GM21390 (cell line): ENCODE results near the gene TRPV3.
A peak's percentile ranks its signal among the peaks of the same experiment; 100 is the strongest.
"Not testable (repeated sequence)": the region's sequence is repeated elsewhere in the genome, so short reads cannot be mapped to it uniquely, and the experiment has no call there.

Experiments
- ATAC-seq: cut with Tn5 transposase; IDR thresholded peaks from one replicate; pipeline ENCODE4 v1.9.1; 2021; ENCODE audit not compliant: unreplicated experiment

The TRPV3 gene

DNA sequence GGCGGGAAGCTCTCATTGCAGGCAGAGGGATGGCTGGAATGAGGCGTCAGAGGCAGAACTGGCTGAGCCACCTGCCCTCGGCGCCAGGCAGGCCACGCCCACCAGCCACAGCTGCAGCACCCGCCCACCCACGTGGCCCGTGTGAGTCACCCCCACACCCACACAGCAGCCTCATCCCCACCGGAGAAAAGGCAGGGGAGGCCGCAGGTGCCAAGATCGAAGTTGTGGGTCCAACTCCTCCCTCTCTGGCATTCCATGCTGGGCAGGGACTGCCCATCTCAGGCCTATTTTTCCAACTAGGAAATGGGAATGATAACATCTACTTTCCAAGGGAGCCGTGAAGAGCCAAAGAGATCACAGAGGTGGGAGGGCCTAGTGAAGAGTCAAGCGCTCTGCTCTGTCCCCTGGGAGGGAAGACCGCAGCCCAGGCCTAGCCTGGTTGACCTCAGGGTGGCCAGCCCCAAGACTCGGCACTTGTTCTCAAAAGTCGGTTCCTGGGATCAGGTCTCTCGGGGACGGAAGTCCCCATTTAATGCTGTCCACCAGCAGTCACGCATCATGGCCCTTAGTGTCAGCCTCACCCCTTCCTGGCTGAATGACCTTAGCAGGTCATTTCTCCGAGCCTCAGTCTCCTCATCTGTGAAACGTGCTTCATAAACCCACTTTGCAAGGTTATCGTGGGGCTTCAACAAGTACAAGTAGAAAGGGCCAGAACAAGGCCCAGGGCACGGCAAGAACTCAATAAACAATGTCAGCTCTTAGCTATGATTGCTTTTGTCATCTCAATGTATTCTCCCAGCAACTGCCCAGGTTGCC, at the start of gene TRPV3:
Gene TRPV3, minus strand, starts transcription at position 45 of the 816 bp plus-strand sequence. CDS start 2,962 bp downstream, outside the sequence.
- ATAC-seq, result peak; percentile 4

DNA sequence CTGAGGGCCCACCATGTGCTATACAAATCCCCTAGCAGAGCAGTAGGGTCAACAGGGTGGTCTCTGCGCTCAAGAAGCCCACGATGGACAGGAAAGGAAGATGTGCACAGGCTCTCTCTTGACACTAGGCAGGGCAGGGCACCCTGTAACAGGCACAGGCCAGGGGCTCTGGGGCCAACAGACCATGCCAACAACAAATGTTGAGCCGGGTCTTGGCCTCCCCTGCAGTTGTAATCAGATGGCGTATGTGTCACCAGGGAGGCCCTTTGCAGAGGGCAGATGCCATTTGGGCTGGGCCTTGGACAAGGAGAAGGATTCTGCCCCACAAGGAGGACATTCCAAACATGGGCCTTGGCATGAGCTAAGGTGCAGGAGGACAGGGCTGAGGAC, 46.3 kb upstream of the TRPV3 start:
- no peak for ATAC-seq

- ATAC-seq, result no peak
Observed at GRCh38 chr17:3603119-3603869, 45.7 kb upstream of the TRPV3 start.

DNA sequence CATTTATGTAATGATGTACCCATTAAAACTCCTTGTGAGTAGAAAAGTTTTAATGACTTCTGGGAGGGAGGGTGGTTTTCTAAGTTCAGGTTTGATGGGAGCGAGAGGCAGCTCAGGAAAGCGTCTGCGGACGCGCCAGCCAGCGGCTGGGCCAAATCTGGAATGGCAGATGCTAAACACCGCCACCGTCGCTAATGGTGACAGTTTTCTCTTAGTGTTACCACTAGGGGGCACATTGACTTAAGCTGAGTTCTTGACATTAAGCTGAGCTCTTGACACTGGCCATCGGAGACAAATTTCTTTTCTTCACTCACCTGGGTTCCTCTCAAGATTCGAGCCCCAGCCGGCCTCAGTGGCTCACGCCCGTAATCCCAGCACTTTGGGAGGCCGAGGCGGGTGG, 44.9 kb upstream of the TRPV3 start:
- ATAC-seq, result no peak

DNA sequence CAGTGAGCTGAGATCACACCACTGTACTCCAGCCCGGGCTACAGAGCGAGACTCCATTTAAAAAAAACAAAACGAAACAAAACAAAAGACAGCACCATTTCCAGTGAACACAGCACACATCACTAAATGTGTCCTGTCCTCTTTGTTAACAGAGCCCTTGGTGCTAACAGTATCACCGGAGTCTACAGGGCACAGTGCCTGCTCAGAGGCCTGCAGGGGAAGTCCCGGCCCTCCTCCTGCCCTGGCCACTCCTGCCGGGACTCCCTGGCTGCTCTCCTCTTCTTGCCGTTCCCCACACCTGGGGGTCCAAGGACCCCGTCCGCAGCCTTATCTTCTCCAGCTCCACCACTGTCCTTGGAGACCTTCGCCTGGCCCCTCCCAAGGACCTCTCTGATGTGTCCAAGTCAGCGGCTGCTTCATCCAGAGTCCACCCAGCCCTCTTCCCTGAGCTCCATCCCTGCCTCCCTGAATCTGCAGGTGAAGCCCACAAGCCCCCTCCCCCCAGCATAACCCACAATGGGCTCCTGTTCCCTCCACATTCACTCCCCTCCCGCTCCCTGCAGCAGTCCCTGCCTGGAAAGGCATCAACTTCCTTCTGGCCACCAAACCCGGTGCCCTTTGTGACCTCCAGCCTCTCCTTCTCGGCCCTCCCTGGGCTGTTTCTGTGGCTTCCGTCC, 43.1 kb upstream of the TRPV3 start:
- no peak for ATAC-seq

- ATAC-seq, result no peak
Observed at GRCh38 chr17:3598078-3598477, 40.5 kb upstream of the TRPV3 start.

- no peak for ATAC-seq
Observed at GRCh38 chr17:3596804-3597464, 39.3 kb upstream of the TRPV3 start.

- ATAC-seq, result no peak
Observed at GRCh38 chr17:3594976-3595375, 37.4 kb upstream of the TRPV3 start.

DNA sequence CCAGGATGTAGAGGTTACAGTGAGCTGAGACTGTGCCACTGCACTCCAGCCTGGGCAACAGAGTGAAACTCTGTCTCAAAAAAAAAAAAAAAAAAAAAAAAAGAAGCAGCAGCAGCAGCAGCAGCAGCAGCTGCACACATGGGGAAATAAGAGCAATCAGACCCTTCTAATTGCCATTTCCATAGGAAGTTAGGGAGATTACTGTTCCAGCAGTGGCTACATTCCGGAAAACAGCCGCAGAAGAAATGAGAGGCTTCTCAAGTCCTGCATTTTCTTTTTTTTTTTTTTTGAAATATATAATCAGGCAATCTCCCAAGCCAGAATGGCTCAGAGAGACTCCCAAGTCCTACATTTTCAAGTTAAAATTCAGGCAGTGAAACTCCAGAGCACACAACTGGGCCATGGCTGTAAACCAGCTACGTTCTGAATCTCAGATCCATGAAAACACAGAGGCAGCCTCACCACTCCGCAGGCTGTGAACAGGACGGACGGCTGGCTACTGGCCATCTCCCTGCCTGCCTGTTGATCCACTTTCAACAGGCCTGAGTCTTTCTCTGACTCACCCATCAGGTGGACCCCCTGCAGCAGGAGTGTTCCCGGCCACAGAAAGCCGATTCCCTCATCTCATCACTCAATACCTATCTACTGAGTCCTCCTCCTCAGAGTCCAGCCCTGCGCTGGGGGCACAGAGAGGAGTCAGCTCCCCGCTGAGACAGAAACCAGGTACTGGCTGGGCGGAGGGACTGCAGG, 36.6 kb upstream of the TRPV3 start:
- no peak for ATAC-seq

DNA sequence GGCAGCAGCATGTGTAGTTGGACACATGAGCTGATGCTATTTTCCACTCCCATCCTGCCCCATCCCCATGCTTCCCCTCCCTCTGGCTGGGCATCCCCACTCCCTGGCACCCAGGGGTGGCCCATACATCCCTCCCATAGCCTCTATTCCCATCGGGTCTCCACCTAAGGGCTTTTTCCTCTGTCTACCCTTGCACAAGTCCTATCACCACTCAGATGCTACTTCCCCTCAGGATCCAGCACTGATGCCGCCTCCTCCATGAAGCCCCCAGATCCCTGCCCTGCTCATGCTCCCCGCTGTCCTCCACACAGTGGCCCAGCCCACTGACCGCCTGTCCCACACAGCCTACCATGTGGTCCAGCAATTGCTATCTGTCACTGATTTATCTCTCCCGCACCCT, 35.8 kb upstream of the TRPV3 start:
- ATAC-seq, result no peak

DNA sequence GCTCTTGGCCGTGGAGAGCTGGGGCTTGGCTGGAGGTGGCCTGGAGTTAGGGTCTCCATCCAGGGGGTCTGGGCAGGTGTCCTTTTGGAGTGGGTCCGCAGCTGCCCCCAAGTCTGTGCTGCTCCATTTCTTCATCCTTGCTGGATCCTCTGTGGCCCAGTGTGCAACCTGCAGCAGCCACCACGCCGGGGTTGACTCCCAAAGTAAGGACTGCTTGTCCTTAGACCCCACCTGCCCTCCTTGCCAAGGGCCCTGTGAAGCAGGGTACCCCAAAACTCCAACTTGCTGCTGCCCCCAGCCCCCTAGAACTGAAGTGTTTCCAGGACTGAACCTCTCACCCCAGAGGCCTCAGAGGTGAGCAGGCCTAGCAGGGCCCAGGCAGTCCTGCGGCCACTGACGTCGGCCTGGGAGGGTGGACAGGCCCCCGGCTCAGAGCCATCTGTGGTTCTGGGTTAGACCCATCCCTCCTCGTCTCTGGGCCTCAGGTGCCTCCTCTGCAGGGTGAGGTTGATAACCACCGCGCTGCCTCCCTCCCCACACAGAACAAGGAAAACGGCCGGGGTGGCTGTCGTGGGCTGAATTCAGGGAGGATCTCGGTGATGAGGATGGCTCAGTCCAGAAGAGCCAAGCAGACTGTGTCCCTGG, 34.7 kb upstream of the TRPV3 start:
- ATAC-seq, result no peak

DNA sequence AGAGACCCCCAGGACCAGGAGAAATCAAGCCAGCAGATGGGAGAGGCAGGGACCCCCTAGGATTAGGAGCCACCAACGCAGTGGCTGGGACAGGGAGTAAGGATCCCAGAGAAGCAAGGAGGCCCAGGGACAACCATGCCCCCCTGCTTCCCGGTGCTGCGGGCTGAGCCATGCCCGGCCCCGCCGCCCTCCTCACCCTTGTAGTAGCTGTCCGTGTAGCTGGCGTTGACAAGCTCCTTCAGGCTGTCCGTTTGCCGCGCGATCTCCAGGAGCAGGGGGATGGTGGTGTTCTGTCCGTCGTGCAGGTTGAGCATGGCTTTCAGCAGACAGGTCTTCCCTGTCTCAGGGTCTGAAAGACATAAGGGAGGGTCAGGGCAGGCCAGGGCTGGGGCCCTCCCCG, 33.2 kb upstream of the TRPV3 start:
- no peak for ATAC-seq

DNA sequence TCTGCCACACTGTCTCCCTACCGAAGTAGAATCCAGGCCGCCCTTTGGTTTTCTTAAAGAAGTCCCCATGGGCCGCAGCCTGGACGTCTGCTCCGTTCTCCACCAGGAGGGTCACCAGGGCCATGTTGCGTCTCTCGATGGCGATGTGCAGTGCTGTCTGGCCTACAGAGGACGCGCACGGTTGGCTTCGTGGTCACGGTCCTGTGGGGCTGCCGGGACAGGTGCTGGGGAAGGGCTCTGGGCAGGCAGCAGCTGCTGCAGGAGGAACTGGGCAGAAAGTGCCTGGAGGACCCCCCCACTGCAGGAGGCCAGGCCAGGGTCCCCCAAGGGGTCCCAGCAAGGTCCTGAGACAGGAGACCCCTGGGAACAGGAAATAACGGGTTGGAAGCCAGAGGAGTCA, 32.6 kb upstream of the TRPV3 start:
- ATAC-seq, result no peak

DNA sequence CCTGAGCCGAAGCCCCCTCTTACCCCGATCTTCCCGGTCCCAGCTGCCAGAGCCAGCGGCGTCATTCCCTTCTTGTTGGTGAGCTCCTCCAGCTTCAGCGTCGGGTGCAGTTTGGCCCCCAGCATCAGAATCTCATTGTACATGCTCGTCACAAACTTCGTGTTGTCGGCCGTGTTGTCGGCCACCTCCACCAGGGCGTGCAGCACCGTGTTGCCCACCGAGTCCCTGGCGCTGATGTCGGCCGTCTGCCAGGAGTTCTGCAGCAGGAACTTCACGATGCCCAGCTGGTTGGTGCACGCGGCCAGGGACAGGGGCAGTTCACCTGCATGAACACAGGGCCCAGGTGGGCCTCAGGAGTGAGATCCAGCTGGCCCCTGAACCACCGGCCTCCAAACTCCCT, 32.2 kb upstream of the TRPV3 start:
- no peak for ATAC-seq

DNA sequence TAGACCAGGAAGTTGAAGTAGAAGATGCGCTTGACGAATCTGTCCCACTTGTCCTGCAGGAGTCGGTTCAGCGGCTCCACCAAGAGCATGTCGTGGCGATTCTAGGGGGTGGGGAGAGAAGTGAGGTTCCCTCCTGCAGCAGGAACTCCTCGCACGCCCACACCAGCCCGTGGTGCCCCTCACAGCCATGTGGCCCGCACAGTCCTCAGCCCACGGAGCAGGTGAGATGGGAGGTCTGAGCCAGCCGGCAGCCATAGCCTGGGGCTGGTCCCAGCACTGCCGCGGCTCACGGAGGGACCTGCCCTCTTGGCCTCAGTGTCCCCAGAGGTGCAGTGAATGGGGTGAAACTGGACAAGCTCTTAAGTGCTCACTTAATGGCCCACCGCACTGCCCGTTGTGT, 28.2 kb upstream of the TRPV3 start:
- ATAC-seq, result no peak

GRCh38 chr17:3583456-3583855, 25.8 kb upstream of the TRPV3 start:
- ATAC-seq, result no peak

DNA sequence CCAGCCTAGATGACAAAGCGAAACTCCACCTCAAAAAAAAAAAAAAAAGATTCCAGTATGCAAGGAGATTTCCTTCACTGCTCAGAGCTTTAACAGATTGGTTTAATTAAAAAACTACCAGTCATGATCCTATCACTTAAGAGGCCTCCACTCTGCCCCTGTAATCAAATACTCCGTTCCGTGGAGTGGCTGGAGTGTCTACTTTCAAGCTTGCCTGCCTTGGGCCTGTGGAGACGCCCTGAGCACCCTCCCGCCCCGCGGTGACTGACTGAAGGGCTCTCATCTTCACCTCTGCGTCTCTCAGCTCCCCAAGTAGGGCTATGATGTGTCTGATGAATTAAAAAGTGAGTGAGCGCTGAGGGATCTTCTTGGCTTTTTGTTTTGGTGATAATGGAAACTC, 25.3 kb upstream of the TRPV3 start:
- no peak for ATAC-seq

GRCh38 chr17:3578667-3579066, 21.1 kb upstream of the TRPV3 start:
- not testable (repeated sequence) for ATAC-seq

- ATAC-seq, result no peak
Observed at GRCh38 chr17:3576970-3577369, 19.4 kb upstream of the TRPV3 start.

GRCh38 chr17:3575511-3575910, 17.9 kb upstream of the TRPV3 start:
- ATAC-seq, result no peak
